Stimulated activated CD8-positive, alpha-beta memory T cell treated with anti-CD3 and anti-CD28 coated beads, Interleukin-4, amount 100 ng/mL, for 1 hour (primary cell): ENCODE data around the gene DDX51.

Experiments
- DNase-seq, 2 donors: peaks; one replicate each; pipeline ENCODE4 v3.0.0-alpha.2; 2020; ENCODE audit warnings: low read depth in 2 of 2, low spot score in 1 of 2

Gene DDX51

DNA sequence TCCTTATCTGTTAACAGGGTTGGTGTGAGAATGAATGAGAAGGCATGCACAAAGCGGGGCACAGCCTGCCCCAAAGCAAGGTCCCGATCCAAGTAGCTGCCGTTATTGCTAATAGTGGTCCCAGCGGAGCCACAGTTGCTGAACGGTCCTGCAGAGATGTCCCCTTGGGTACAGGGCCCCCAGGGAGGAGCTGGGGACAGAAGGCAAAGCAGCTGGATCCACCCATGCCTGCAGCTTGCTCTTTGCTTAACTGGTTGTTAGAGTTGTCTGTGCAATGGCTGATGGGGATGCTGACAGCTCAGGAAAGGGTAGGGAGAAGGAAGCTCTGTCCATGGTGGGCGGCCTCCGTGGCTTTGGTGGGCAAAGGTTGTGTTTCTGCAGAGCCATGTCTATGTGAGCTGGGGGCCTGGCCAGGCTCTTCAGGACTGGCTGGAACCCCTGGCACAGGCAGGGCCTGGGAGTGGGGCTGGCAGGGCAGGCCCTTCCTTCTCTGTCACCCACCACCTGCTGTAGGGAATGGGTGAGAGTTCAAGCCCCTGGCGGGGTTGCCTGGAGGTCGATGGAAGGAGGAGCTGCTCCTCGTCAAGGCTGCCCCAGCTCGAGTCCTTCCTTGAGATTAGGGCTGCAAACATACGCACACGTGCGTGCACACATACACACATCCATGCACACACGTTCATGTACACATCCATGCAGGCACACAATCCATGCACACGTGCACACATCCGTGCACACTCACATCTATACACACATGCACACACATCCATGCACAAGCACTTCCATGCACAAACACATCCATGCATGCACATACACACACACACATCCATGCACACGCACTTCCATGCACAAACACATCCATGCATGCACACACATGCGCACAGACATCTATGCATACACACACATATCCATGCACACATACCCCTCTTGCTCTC lies 35.6 kb upstream of the DDX51 start:
- no peak for DNase-seq

DNA sequence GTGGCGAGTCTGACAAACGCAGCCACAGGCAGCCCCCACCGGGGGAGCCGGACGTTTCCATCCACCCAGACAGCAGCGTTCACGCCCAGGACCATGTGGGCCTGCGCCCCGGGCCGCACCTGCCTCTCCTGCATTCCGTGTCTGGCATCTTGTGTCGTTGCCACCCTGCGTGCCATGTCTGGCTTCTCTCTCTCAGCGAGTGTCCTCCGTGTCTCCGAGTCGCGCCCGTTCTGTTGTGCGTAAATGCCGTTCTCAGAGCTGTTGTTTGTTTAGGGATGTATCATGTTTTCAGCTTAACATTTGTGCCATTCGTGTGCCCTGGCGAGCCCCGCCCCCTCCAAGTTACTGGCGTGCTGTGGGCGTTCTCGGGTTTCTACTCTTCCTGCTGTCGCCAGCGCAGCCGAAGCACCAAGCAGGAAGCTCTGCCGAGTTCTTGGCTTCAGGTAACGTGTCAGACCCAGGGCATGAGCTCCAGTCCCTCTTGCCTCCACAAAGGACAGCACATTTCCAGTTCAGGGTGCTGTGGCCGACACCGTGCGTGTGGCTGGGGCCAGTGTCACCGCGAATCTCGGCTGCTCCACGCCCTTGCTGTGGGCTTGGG lies 34.8 kb upstream of the DDX51 start:
- no peak for DNase-seq

DNA sequence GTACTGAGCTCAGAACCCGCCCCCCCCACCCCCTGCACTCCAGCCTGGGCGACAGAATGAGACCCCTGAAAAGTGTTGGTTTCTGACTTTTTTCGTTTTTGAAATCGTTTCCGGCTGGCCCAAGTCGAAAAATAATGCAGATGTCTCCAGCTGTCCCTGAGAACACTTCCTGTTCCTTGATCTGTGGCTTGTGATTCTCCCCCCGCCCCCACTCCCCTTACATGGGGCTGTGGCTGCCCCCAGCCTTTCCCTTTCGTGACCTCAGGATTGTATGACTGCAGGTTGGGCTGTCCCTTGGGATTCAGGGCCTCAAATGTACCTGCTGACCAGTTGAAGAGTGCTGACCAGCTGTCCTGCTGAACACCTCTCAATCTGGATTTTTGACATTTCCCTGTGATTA lies 34.2 kb upstream of the DDX51 start:
- DNase-seq: no peak

DNA sequence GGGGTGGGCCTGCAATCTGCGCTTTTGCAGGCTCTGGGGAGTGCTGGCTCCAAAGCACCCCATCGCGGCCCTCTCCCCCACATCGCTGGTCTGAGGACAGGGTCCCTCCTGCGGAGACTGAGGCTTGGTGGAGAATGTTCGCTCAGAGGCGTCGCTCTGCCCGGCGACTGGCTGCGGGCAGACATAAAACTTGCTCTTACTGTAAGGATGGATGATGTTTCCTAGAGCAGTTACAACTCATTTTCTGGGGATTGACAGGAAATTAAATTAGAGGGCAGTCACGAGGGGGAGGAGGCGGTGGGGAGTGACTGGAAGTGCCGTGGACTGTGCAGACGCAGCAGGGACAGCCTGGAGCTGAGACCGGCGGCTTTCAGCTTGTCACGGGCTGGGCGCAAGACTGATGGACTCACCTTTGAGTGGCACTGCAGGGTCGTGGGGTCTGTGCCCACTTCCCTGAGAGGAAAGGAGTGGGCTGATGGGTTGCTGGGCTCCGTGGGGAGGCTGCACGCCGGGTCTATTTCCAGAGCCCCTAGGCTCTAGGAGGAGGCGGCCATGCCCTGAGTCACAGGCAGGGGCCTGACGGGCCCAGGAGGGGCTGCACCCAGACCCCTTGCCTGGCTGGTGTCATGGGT lies 32.9 kb upstream of the DDX51 start:
- DNase-seq: no peak

DNA sequence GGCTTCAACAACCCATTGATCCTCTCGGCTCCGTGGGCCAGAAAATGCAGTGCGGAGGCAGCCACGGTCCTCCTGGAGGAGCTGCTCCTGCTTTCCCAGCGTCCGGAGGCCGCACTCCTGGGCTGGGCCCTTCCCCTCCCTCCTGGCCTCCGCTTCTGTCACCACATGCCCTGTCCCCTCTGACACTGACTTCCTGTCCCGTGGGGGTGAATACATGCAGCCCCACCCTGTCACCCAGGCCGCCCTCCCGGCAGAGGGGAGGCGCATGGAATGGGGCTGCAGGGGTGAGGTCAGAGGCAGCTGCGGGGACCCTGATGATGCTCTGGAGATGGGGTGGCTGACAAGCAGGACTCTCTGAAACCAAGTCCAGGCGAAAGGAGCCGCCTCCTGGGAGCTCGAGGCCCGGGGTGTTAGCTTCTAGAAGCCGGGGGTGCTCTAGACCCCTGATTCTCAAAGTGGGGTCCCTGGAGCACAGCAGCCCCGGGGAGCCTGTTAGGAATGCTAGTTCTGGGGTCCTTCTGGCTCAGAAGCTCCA lies 32.3 kb upstream of the DDX51 start:
- no peak for DNase-seq

DNA sequence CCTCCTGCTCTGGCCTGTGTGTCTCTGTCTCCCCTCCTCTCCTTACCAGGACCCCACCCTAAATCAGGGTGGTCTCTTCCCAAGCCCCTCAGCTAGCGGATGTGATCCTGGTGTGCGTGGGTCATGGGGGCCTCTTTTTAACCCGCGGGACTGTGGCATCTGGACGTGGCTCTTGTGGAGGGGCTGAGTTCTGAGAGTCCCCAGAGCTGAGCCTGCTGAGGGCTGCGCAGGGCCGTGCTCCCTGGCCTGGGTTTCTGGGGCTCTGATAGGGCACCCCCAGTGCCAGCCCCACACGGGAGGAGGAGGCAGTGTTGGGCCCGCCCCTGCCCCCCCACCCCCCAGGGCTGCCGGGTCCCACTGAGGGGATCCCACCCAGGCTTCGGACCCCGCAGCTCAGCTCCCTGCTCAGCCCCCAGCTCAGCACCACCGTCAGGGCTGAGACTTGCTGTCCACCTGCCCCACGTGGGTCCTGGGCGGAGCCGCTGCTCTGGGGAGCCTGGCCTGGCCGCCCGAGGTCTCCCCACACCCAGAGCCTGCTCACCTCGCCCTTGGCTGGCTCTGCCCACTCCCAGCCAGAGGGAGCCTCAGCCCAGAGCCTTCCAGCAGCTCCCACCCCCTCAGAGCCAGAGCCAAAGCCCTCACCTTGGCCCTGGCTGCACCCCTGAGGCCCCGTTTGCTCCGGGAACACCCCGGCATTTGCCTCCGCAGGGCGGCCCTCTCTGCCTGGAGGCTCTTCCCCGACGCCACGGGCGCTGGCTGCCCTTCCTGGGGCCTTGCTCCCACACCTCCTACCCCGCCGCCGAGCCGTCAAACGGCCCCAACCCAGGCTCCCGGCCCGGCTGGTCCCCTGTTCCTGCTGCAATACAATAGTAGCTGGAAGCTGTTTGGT lies 31.6 kb upstream of the DDX51 start:
- no peak for DNase-seq

DNA sequence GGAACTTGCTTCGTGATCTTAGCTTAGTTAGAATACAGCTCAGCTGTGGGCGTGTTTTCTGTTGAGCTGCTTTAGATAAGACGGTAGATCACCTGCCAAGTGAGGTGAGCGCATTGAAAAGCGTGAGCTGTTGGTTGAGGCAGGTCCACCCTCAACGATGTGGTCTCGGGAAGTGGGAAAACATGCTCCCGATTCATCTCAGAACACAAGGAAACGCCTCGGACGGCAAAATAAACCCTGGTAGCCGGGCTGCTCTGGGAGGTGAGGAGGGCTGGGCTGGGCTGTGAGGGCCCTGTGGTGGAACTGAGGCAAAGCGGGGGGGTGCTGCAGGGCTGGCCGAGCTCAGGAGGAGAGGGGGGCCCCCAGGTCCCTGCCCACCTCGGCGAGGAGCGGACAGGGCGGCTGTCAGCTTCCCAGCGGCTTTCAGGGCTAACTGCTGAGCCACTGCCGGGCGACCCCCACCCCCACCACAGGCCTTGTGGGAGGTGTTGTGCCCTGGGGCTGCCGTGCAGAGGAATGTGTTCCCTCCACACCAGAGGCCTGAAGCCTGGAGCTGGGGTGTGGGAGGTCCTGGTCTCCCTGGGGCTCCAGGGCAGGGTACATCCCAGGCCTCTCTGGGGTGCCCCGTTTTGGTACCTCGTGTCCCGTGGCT lies 30.8 kb upstream of the DDX51 start:
- DNase-seq: no peak

DNA sequence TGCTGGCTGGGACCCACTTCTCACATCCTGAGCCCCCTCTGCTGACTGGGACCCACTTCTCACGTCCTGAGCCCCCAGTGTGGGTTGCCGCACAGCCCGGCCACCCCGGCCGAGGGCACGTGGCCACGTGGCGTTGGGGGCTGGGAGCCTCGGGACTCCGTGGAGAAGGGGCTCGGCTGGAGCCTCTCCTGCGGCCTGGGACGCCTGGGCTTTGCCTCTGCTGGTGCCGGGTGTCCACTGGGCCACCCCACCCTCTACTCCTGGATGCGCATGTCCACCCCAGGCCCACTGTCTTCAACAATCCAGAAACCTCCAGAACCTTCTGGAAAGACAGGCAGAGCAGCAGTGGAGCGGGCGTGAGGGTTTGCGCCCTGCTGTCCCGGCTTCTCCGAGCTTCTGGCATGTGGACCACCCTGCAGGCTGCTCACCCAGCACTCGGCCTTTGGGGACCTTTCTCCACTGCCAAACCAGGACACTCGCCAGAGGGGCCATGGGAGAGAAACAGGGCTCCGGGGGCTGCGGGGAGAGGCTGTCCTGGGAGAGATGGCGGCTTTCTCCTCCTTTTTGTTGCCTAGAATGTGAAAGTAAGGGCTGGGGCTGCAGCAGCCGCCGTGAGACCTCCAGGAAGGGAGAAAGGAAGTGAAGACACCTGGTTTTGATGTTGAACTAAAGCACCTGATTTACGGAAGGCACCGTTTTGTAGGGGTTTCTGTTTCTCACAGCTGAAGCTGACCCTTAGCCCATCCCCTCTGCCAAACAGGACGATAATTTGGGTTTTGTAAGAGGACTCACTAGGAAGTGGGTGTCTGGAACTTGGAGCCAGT lies 30.1 kb upstream of the DDX51 start:
- no peak for DNase-seq

DNA sequence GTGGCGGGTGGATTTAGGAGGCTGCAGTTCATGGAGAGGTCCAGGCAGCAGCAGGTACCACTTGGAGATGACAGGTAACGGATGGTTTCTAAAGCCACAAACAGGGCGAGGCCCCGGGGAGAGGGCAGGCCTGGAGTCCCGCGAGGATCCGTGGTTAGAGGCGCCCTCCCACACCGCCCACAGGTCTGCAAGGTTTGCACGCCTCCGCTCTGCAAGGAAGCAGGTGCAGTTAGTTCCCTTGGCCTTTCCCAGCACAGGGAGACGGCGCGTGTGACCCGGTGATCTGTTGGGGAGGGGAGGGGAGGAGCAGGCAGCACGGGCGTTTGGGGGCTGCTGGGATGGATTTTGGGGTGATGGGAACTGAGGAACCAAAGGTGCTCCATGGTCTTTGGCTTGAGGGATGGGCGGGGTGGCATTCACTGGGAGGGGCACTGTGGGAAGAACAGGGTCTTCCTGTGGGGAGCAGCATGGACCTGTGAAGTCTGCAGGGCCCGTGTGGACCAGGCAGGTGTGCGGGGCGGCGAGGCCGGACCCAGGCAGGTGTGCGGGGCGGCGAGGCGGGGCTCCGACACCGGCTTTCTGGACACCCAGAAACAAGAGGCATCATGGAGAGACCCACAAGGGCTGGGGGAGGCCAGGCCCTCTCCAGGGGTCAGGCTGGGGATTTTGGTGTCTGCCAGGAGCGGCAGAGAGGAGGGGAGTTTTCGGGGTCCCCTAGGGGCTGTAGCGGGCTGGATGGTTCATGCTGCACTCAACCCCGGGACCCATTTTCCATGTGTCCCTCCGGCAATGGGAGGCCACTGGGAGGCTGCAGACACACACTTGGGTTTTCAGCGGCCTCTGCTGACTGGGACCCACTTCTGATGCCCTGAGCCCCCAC lies 29.3 kb upstream of the DDX51 start:
- no peak for DNase-seq

DNA sequence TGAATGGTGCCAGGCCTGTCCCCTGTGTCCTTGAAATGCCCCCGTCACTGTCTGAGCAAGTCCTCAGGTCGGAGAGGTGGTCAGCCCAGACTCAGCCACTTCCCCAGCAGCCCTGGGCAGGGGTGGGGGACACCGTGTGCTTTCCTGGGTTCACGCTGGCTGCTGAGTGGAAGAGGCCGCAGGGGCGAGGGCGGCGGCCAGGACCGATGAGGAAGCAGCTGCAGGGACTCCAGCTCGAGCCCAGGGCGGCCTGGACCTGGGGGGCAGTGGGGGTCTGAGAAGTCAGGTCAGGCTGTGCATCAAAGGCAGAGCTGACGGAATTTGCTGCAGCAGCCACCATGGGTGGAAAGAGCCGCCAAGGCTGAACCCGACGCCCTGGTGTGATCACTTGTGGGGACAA lies 28.5 kb upstream of the DDX51 start:
- no peak for DNase-seq

DNA sequence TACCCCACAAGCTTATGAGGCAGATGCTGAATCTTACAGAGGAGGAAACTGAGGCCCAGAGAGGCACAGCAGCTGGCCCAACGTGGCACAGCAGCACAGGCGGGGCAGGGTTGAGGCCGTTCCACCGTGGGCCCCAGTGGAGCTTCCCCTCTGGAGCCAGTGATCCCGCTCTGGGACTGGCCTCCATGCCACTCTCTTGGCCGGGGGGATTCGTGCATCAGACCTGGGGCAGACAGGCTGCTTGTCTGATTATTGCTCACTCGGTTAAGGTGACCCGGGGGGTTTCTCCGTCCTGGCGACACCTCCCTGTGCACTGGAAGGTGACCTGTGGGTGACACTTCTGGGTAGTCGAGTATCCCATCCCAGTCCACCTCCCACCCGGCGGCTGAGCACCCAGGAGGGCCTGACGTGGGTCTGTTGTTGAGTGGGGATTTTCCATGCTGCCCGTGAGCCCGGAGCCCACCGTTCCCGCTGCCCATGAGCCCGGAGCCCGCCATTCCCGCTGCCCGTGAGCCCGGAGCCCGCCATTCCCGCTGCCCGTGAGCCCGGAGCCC lies 27.9 kb upstream of the DDX51 start:
- no peak for DNase-seq

DNA sequence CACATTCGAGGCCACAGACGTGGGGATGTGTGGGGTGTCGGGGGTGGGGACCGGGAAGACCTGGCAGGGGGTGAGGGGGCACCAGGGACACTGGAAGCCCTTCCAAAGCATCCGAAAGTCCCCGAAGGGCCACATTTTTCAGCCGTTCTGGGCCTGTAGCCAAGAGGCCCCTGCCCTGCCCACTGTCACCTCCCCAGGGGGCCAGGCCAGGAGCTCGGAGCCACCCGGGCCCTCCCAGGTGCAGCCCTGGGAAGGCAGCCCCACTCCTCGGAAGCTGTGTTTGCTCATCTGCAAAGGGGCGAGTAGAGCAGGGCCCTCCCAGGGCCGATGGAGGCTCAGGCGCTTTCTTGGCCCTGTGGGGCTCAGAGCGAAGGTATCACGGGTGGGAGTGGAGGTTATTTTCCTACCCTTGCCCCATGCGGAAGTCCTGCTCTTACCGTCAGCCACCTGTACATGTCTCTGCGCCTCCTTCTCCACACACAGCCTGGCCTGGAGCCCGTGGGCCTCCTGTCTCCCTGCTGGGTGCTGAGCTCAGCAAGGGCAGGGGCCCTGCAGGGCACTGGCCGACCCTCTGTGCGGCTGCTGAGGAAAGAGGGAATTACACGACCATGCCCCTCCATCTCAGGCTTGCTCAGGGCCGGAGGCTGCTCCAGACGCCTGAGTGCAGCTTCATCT lies 27.3 kb upstream of the DDX51 start:
- DNase-seq: no peak

DNA sequence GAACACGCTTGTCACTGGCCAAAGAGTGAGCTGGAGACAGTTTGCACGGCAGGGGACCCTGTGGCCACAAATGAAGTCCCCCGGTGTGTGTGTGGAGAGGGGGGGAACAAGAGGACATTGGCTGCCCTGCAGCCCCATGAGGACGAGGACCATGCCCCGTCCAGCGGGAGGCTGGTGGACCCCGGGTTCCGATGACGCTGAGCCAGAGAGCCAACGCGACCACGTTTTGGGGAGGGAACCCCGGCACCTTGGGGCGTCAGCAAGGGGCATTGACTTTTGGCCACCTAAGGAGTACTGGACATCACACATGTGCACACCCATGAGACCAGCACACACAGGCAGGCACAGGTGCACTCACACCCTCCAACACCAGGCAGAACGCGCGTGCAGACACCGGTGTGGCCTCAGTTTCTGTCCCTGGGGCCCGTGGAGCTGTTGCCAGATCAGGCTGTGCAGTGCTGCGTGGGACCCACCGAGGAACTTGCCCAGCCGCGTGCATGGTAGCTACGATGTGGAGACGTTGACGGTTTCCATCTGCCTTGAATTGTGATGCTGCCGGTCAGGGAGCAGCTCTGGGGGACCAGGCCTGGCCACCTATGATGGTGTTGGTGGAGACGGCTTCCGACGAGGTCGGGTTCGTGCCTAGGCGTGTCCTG lies 26.6 kb upstream of the DDX51 start:
- DNase-seq: no peak

DNA sequence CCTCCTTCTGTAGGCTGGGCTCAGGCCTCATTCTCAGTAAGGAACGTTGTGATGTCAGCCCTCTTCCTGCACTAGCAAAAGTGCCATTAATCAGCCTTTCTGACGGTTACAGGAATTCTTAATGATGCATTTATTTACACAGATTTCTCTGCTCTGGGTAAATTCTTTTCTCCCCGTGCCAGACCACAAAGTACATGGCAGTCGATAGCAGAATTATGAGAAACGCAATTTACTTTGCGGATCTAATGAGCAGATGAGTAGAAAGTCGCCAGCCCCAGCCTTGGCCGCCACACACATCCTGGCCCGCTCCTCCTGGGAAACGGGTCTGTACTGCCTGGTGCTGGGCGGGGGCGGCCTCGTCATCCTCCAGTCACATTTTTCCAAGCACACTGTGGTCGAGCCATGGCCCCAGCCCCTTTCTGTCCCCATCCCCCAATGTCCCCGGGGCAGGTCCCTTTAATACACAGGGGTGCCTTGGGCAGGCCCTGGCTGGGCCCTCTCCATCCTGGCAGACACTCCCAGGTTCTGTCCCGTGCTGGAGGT lies 26.0 kb upstream of the DDX51 start:
- DNase-seq: no peak

DNA sequence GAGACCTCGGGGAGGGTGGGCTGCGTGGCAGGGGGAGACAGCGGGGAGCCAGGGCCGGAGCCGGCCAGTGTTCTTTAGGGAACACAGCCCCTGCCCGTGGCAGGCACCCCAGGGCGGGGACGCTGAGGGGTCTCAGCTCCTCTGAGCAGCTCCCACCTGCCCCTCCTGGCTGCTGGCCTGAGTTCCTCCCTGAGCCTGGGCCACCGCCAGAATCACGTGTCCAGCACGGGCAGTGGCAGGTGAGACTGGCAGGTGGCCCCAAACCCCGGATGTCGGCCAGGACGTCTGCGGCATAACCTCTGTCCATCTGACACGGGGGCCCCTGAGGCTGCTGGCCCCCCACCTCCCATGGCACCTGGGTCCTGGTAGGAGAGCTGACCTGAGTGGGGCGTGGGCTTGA lies 25.3 kb upstream of the DDX51 start:
- DNase-seq: no peak

DNA sequence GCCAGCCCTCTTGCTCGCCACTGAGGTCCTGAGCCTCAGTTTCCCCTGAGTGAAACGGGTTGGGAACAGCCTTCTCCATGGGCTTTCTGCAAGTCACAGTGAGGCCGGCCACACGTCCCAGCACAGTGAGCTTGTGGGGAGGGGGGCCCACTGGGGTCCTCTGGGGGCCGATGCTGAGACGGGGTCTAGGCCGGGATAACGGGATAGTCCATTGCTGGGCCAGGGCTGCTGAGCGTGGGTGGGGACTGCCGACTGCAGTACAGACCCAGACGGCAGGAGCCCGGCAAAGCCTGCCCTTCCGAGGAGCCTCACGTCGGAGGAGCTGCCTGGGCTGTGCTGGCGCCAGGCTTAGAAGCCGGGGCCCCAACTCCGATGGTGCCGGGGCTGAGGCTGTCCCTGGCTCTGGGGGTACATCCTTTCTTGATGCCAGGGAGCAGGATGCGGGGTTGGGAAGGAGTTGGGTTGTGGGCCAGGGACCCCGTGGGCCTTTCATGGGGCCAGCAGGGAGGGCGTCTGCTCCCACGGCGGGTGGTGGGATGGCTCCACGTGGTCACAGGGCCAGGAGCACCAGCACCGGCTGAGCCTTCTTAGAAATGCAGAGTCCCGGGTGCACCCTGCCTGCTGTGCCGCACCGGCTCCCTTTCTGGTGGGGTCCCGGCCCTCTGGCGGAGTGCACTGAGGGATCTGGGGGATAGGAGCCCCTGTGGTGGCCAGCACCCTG lies 24.4 kb upstream of the DDX51 start:
- DNase-seq: no peak
